ENCODE results near the gene EIF2S1.
"Not testable (repeated sequence)": the region's sequence is repeated elsewhere in the genome, so short reads cannot be mapped to it uniquely, and the experiment has no call there.

DNA sequence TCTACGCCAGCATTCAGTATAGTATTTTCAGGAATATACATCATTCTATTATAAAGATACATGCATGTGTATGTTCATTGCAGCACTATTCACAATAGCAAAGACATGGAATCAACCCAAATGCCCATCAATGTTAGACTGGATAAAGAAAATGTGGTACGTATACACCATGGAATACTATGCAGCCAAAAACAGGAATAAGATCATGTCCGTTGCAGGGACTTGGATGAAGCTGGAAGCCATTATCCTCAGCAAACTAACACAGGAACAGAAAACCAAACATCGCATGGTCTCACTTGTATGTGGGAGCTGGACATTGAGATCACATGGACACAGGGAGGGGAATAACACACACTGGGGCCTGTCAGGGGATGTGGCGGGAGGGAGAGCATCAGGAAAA, 55.5 kb downstream of the EIF2S1 start:
- TF ChIP-seq, protein P1, sequence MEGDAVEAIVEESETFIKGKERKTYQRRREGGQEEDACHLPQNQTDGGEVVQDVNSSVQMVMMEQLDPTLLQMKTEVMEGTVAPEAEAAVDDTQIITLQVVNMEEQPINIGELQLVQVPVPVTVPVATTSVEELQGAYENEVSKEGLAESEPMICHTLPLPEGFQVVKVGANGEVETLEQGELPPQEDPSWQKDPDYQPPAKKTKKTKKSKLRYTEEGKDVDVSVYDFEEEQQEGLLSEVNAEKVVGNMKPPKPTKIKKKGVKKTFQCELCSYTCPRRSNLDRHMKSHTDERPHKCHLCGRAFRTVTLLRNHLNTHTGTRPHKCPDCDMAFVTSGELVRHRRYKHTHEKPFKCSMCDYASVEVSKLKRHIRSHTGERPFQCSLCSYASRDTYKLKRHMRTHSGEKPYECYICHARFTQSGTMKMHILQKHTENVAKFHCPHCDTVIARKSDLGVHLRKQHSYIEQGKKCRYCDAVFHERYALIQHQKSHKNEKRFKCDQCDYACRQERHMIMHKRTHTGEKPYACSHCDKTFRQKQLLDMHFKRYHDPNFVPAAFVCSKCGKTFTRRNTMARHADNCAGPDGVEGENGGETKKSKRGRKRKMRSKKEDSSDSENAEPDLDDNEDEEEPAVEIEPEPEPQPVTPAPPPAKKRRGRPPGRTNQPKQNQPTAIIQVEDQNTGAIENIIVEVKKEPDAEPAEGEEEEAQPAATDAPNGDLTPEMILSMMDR (conservative IDR thresholded peaks at IDR 0.05; ENCODE audit: low read depth in 2 of 2) = not testable (repeated sequence)
- TF ChIP-seq EZH2 (IDR thresholded peaks at IDR 0.05; ENCODE audit: low read depth, unreplicated experiment); ZNF331 (CRISPR knock-in tag; IDR thresholded peaks at IDR 0.05; ENCODE audit: low read depth); POLR2AphosphoS5 (IDR thresholded peaks at IDR 0.05; ENCODE audit: low read depth); EZH2phosphoT487 (IDR thresholded peaks at IDR 0.05; ENCODE audit: unreplicated experiment): not testable (repeated sequence)
- TF ChIP-seq, protein P2, sequence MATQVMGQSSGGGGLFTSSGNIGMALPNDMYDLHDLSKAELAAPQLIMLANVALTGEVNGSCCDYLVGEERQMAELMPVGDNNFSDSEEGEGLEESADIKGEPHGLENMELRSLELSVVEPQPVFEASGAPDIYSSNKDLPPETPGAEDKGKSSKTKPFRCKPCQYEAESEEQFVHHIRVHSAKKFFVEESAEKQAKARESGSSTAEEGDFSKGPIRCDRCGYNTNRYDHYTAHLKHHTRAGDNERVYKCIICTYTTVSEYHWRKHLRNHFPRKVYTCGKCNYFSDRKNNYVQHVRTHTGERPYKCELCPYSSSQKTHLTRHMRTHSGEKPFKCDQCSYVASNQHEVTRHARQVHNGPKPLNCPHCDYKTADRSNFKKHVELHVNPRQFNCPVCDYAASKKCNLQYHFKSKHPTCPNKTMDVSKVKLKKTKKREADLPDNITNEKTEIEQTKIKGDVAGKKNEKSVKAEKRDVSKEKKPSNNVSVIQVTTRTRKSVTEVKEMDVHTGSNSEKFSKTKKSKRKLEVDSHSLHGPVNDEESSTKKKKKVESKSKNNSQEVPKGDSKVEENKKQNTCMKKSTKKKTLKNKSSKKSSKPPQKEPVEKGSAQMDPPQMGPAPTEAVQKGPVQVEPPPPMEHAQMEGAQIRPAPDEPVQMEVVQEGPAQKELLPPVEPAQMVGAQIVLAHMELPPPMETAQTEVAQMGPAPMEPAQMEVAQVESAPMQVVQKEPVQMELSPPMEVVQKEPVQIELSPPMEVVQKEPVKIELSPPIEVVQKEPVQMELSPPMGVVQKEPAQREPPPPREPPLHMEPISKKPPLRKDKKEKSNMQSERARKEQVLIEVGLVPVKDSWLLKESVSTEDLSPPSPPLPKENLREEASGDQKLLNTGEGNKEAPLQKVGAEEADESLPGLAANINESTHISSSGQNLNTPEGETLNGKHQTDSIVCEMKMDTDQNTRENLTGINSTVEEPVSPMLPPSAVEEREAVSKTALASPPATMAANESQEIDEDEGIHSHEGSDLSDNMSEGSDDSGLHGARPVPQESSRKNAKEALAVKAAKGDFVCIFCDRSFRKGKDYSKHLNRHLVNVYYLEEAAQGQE (IDR thresholded peaks at IDR 0.05; ENCODE audit: unreplicated experiment) = not testable (repeated sequence)

Measured in GM23338 (cell line).